Ishikawa (cell line): ENCODE results near the gene KANK3.

ENCODE experiments used
- CEBPB ChIP-seq: IDR thresholded peaks from 2 replicates; pipeline ENCODE4 v1.6.1; 2012
- CREB1 ChIP-seq: IDR thresholded peaks from 2 replicates; pipeline ENCODE4 v1.6.1; 2012; ENCODE audit warnings: low read depth
- EGR1 ChIP-seq: IDR thresholded peaks from 2 replicates; pipeline ENCODE4 v1.6.1; 2012
- EP300 ChIP-seq: IDR thresholded peaks from 2 replicates; pipeline ENCODE4 v1.6.1; 2012; ENCODE audit warnings: borderline replicate concordance
- FOXM1 ChIP-seq: IDR thresholded peaks from 2 replicates; pipeline ENCODE4 v1.6.1; 2012; ENCODE audit warnings: low read depth, borderline replicate concordance
- NFIC ChIP-seq: IDR thresholded peaks from 2 replicates; pipeline ENCODE4 v1.6.1; 2012
- RAD21 ChIP-seq: IDR thresholded peaks from 2 replicates; pipeline ENCODE4 v1.6.1; 2012; ENCODE audit warnings: low read depth
- TAF1 ChIP-seq: IDR thresholded peaks from 2 replicates; pipeline ENCODE4 v1.6.1; 2012; ENCODE audit warnings: low read depth, mild to moderate bottlenecking
- TCF12 ChIP-seq: IDR thresholded peaks from 2 replicates; pipeline ENCODE4 v1.6.1; 2012; ENCODE audit warnings: low read depth
- TEAD4 ChIP-seq: IDR thresholded peaks from 2 replicates; pipeline ENCODE4 v1.6.1; 2012
- YY1 ChIP-seq: IDR thresholded peaks from 2 replicates; pipeline ENCODE4 v1.6.1; 2012; ENCODE audit warnings: low read depth
- ZBTB7A ChIP-seq: IDR thresholded peaks from 2 replicates; pipeline ENCODE4 v1.6.1; 2012; ENCODE audit warnings: low read depth
- TF ChIP-seq, protein P1 (sequence below): IDR thresholded peaks from 2 replicates; pipeline ENCODE4 v1.6.1; 2012; ENCODE audit warnings: low read depth, mild to moderate bottlenecking
- TF ChIP-seq, protein P2 (sequence below): IDR thresholded peaks from 2 replicates; pipeline ENCODE4 v1.6.1; 2012
- TF ChIP-seq, protein P3 (sequence below): IDR thresholded peaks from 2 replicates; pipeline ENCODE4 v1.6.1; 2012

The KANK3 gene

DNA sequence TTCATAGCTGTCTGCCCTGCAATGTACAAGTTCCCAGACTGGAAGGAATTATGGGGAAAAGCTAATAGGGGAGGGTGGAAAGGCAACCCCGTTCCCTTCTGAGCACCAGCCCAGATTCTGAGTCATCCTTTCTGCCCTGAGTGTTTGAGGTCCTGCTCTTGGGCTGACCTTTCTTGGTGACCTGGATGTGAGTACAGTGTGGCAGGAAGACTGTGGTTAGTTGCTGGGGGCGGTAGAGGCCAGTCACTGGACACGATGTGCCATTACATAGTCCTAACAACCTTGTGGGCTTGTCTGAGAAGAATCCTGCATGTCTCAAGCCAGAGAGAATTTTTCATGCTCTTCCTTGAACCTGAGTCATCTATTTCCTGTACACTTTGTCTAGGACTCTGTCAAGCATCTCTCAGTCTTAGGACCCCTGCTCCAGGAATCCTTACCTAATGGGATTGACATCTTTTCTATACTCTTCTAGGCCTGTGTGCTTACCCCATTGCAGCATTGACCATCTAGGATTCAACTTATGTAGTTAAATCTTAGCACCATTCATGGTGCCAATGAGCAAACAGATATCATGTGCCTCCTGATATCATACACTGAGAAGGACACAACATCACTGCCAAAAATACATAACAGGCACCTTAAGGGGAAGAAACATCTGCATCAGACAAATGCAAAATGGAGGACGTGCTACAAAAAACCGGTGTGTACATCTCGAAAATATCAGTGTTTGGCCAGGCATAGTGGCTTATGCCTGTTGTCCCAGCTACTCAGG, 12.8 kb upstream of the KANK3 start:
- TF ChIP-seq EGR1 (no peak), TEAD4 (no peak), CREB1 (no peak), NFIC (no peak), FOXM1 (no peak), ZBTB7A (no peak), RAD21 (no peak), EP300 (no peak), CEBPB (no peak)
- TF ChIP-seq, protein P1, sequence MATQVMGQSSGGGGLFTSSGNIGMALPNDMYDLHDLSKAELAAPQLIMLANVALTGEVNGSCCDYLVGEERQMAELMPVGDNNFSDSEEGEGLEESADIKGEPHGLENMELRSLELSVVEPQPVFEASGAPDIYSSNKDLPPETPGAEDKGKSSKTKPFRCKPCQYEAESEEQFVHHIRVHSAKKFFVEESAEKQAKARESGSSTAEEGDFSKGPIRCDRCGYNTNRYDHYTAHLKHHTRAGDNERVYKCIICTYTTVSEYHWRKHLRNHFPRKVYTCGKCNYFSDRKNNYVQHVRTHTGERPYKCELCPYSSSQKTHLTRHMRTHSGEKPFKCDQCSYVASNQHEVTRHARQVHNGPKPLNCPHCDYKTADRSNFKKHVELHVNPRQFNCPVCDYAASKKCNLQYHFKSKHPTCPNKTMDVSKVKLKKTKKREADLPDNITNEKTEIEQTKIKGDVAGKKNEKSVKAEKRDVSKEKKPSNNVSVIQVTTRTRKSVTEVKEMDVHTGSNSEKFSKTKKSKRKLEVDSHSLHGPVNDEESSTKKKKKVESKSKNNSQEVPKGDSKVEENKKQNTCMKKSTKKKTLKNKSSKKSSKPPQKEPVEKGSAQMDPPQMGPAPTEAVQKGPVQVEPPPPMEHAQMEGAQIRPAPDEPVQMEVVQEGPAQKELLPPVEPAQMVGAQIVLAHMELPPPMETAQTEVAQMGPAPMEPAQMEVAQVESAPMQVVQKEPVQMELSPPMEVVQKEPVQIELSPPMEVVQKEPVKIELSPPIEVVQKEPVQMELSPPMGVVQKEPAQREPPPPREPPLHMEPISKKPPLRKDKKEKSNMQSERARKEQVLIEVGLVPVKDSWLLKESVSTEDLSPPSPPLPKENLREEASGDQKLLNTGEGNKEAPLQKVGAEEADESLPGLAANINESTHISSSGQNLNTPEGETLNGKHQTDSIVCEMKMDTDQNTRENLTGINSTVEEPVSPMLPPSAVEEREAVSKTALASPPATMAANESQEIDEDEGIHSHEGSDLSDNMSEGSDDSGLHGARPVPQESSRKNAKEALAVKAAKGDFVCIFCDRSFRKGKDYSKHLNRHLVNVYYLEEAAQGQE: no peak
- TF ChIP-seq, protein P2, sequence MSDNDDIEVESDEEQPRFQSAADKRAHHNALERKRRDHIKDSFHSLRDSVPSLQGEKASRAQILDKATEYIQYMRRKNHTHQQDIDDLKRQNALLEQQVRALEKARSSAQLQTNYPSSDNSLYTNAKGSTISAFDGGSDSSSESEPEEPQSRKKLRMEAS: no peak
- TF ChIP-seq, protein P3, sequence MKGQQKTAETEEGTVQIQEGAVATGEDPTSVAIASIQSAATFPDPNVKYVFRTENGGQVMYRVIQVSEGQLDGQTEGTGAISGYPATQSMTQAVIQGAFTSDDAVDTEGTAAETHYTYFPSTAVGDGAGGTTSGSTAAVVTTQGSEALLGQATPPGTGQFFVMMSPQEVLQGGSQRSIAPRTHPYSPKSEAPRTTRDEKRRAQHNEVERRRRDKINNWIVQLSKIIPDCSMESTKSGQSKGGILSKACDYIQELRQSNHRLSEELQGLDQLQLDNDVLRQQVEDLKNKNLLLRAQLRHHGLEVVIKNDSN: no peak

DNA sequence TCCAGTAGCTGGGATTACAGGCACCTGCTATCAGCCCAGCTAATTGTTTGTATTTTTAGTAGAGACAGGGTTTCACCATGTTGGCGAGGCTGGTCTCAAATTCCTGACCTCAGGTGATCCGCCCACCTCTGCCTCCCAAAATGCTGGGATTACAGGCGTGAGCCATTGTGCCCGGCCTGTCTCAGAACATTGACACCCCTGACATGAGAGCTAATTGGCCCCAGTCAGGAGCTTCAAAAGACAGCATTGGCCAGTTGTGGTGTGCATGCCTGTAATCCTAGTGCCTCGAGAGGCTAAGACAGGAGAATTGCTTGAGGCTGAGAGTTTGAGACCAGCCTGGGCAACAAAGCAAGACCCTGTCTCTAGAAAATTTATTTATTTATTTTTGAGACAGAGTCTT, 9.8 kb upstream of the KANK3 start:
- TF ChIP-seq, protein P2: peak; percentile 28; the same call in 1 of the 2 replicates

DNA sequence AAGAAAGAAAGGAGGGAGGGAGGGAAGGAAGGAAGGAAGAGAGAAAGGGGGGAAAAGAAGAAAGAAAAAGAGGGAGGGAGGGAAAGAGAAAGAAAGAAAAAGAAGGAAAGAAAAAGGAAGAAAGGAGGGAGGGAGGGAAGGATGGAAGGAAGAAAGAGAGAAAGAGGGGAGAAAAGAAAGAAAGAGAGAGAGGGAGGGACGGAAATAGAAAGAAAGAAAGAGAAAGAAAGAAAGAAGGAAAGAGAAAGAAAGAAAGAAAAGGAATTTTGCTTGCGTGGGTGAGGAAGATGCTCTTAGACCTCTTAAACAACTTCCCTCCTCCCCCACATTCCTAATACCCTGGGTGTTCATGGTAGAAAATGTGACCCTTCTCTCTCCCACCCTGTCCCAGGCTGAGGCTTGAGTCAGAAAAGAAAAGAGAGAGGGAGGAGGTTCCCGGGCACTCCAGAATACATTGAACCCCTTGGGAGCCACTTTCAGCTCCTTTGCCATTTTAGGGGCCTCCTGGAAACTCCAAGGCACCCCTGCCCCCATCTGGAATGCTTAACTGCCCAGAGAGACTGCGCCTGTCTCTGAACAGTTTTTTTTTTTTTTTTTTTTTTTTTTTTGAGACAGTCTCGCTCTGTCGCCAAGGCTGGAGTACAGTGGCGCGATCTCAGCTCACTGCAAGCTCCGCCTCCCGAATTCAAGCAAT, 9.2 kb upstream of the KANK3 start:
- no peak for TF ChIP-seq CEBPB
- TF ChIP-seq NFIC: no peak
- no peak for TF ChIP-seq FOXM1
- no peak for TF ChIP-seq TCF12
- no peak for TF ChIP-seq TAF1
- no peak for TF ChIP-seq YY1
- no peak for TF ChIP-seq TEAD4
- TF ChIP-seq EGR1: no peak
- no peak for TF ChIP-seq RAD21
- TF ChIP-seq EP300: no peak
- TF ChIP-seq, protein P3: no peak
- TF ChIP-seq, protein P2: no peak
- TF ChIP-seq, protein P1: no peak
- TF ChIP-seq ZBTB7A: no peak
- no peak for TF ChIP-seq CREB1

DNA sequence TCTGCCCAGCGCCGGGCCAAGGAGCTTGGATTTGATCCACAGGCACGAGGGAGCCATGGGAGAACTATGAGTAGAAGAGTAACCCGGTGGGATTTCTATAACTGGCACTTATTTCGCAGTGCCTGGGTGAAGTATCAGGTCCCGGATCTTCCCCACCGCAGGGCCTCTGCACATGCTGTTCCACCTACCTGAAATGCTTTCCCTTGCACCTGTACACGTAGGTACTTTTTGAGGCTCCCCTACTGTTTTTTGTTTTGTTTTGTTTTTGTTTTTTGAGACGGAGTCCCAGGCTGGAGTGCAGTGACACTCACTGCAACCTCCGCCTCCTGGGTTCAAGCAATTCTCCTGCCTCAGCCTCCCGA, 402 bp upstream of the KANK3 start:
- TF ChIP-seq CREB1 (no peak), EGR1 (0 out of 2 replicates have a peak, but pooled peaks have one; percentile 1)

DNA sequence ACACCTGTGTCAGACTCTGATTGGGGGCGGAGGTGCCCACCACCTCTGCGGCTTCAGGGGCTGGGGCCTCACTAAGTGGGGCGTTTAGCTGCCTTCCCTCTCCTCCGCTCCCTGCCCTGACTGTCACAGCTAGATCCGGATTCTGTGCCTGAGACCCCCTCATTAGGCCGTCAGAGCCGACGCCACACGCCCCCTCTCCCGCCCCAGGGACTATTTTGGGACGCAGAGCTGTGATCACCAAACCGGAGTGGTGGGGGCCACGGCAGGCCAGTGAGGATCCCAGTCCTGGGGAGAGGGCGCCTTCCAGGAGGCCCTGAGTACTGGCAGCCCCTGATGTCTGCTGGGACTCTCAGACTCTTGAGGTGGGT, 762 bp downstream of the KANK3 start:
- TF ChIP-seq EGR1 (no peak), NFIC (no peak), TCF12 (no peak), TEAD4 (no peak), EP300 (no peak), RAD21 (no peak), TAF1 (no peak), CEBPB (no peak), FOXM1 (no peak), YY1 (no peak), ZBTB7A (no peak), CREB1 (no peak)
- TF ChIP-seq, protein P3: no peak
- TF ChIP-seq, protein P1: no peak
- TF ChIP-seq, protein P2: no peak
